ENCODE results near the gene BBS9.

The BBS9 gene

GRCh38 chr7:33388332-33388731 is 259.0 kb downstream of the BBS9 start:
- no peak for DNase-seq

- DNase-seq: no peak
Measured at GRCh38 chr7:33392148-33392547, 262.8 kb downstream of the BBS9 start.

GRCh38 chr7:33393770-33394169 is 264.4 kb downstream of the BBS9 start:
- no peak for DNase-seq

DNA sequence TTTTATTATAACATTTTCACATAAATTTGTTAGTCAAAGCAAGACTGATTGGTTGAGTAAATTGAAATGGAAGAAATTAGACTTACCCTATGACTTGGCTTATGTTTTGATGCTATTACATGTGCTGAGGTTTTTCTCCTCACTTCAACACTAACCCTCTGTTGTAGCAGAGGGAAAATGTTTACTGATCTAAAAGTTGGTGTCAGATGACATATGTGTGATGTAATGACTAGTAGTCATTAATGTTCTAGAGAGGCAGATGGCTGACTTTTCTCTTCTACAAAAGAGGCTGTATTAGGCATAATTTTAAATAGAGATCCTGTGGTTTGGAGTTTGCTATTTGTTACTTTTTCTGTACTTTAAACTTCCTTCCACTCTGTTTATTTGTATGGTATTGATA is 266.0 kb downstream of the BBS9 start:
- no peak for DNase-seq

DNA sequence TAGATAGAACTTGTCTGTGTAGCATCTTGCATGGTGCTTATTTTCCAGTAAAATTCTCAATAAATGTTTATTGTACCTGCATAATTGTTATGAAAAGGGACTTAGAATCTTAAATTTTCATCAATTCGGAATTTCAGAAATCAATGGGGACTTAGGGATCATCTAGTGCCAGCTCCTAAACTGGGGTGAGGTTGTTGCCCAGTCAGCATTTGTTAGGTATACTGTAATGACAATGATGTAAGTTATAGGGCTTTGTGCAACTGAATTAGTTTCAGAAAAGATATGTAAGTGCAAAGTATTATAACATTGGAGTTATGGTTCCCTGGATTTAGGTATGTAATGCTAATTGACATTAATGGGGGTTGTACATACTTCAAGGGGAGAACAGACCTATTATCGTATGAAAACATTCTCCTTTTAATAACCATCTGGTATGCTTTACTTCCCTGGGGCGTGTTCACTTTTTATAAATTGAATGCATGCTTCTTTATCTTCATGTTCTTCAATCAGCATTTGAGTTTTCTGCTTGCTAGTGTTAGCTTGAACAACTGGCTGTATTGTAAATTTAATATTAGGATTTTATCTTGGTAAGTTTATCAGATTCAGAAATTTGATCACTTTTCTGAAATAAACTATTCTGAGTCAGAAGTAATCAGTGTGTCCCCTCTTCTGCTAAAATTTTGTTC is 270.3 kb downstream of the BBS9 start:
- no peak for DNase-seq

DNA sequence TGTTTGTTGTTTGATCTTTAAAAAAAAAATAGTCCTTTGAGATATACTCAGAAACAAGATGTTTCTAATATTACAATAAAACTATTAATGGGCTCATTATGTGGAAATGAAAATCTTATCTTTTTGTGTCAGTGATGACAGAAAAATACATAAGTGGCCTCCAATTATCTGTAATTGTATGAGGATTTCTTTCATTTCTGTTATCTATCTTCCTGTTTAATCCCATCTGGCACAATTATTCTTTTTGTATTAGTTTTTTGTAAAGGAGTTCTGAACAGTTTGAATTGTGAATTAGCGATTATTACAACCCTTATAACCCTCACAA is 270.8 kb downstream of the BBS9 start:
- no peak for DNase-seq

DNA sequence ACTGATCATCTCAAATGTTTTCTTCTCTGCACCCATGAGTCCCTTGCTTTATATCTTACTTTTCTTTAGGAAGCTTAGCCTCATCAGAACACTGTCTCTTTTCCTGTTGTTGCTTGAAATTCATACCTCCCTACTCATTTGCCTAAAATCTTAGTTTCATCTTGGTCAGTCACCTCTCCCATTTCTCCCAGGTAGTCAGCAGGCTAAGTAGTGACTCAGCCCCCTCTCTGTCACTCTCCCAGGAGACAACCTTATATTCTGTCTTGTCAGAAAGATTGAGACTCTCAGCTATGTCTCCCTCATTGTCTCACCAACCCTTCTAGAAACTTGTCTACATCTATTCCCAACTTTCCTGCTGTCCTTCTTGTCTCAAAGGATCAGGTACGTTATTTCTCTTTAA is 280.9 kb downstream of the BBS9 start:
- no peak for DNase-seq

- DNase-seq: no peak
Measured at GRCh38 chr7:33411020-33411419, 281.7 kb downstream of the BBS9 start.

DNA sequence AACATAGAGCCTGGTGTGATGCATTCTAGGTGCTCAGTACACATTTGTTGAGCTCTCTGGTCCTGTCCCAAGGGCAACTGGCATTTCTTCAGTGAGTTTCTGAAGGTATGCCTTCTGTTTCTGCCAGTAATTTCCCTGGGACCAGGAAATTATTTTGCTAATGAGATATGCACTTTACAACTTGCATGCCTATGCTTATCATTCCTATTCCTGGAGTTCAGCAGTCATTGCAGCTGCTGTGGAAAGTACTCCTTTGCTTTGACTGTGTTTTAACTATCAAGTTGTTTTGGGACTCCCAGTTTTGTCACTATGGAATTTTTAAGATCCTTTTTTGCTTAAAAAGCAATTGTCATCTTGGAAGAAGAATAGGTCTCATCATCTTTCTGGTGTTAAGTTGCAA is 283.0 kb downstream of the BBS9 start:
- DNase-seq: no peak

DNA sequence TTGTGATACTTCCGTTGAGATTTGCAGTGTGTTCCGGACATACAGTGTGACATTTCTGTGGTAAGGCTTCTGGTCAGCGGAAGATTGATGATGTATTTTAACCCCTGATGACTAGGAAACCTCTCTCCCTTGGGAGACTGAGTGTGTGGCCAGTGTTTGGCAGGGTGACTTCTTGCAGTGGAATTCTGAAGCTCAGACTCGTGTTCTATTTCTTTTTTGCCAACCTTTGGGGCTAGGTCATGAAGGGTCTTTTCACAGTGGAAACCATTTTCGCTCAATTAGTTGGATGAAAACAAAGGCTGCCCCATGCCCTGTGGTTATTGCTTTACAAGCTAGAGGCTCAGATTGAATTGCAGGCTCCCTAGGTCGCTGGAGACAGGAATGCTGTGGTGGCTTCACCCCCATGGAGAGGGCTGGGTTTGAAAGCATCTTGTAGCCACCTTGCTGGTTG is 288.9 kb downstream of the BBS9 start:
- DNase-seq: no peak

- no peak for DNase-seq
Measured at GRCh38 chr7:33420311-33420940, 291.1 kb downstream of the BBS9 start.

- DNase-seq: no peak
Measured at GRCh38 chr7:33421429-33421828, 292.1 kb downstream of the BBS9 start.

GRCh38 chr7:33422141-33422540 is 292.8 kb downstream of the BBS9 start:
- DNase-seq: no peak

- no peak for DNase-seq
Measured at GRCh38 chr7:33422825-33423645, 293.7 kb downstream of the BBS9 start.

GRCh38 chr7:33423646-33424020 is 294.3 kb downstream of the BBS9 start:
- DNase-seq: no peak

DNA sequence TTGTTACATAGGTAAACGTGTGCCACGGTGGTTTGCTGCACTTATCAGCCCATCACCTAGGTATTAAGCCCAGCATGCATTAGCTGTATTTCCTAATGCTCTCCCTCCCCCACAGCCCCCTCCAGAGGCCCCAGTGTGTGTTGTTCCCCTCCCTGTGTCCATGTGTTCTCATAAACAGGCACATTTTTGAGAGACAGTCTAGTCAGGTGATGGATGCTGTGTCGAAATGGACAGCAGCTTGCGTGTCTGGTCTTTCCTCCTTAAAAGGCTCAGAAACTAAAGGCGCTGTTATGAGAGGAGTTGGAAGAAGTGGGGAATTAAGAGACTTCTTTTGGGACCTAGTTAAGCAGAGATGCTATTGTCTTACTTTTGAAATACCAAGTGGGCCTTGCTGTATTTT is 296.0 kb downstream of the BBS9 start:
- no peak for DNase-seq

DNA sequence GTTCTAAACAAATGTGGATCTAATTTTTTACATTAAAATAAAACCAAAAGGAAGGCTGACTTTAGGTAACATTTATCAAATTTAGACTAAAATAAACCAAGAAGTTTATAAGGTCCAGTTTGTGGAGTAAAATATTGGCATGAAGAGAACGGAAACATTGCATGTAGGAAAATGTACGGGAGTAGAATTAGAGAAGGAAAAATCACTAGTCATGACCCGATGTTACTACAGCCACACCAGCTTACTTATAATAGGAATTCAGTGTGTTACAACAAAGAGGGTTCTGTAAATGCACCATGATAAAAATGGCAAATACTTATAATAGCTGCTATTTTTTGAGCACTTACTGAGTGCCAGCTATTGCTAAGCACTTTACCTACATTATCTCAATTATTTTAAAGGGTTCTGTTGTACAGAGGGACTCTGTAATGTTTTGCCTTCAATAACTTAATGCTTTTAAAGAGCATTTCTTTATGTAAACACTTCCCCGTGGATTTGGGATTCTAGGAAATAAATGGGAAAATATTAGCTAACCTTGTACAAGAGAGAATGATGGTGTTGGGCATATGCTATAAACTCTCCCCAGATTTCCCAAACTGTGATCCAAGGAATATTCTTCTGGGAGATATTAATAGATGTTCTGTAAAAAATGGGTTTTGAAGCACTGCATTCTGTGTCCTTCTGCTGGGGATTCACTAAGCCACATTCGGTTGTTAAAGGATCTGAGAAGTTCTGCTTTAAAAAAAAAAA is 296.7 kb downstream of the BBS9 start:
- DNase-seq: no peak

- DNase-seq: no peak
Measured at GRCh38 chr7:33428415-33428814, 299.1 kb downstream of the BBS9 start.

- no peak for DNase-seq
Measured at GRCh38 chr7:33431543-33431942, 302.2 kb downstream of the BBS9 start.

- no peak for DNase-seq
Measured at GRCh38 chr7:33432821-33433220, 303.5 kb downstream of the BBS9 start.

- no peak for DNase-seq
Measured at GRCh38 chr7:33433357-33433756, 304.0 kb downstream of the BBS9 start.

- no peak for DNase-seq
Measured at GRCh38 chr7:33444511-33444910, 315.1 kb downstream of the BBS9 start.

GRCh38 chr7:33446551-33446950 is 317.2 kb downstream of the BBS9 start:
- no peak for DNase-seq

- DNase-seq: no peak
Measured at GRCh38 chr7:33448035-33448434, 318.7 kb downstream of the BBS9 start.

All from activated naive CD4-positive, alpha-beta T cell treated with Interleukin-2 at 50 U/mL for 16 hours (primary cell).